ENCODE measurements around the gene GAL3ST3. TPM values are rescaled to one million over a fixed set of nuclear protein-coding genes. Genes with fewer than 3 reads are reported as not detected.
A peak's percentile ranks its signal among the peaks of the same experiment; 100 is the strongest.
"Not testable (repeated sequence)": the region's sequence is repeated elsewhere in the genome, so short reads cannot be mapped to it uniquely, and the experiment has no call there.

GAL3ST3 gene
- total RNA-seq, 1 experiment from 2014 or later = not detected

- DNase-seq (ENCODE audit: low read depth) = no peak
Measured at GRCh38 chr11:66013762-66014100, 35.2 kb downstream of the GAL3ST3 start.

- no peak for DNase-seq (ENCODE audit: low read depth)
Measured at GRCh38 chr11:66012946-66013761, 35.8 kb downstream of the GAL3ST3 start.

GRCh38 chr11:66012371-66012945 is 36.5 kb downstream of the GAL3ST3 start:
- no peak for DNase-seq (ENCODE audit: low read depth)

- no peak for DNase-seq (ENCODE audit: low read depth)
Measured at GRCh38 chr11:66011785-66012303, 37.1 kb downstream of the GAL3ST3 start, which contains the start of gene CST6. Gene CST6 (plus strand): TSS chr11:66012008. CDS start chr11:66012045, 37 bp downstream.

- no peak for DNase-seq (ENCODE audit: low read depth)
Measured at GRCh38 chr11:66011239-66011784, 37.6 kb downstream of the GAL3ST3 start.

GRCh38 chr11:66010036-66010435 is 38.9 kb downstream of the GAL3ST3 start:
- DNase-seq (ENCODE audit: low read depth) = not testable (repeated sequence)

GRCh38 chr11:66008468-66009101 is 40.4 kb downstream of the GAL3ST3 start:
- peak; percentile 96 for DNase-seq (ENCODE audit: low read depth)

GRCh38 chr11:66008095-66008467 is 40.9 kb downstream of the GAL3ST3 start:
- DNase-seq (ENCODE audit: low read depth) = no peak

GRCh38 chr11:66007201-66007634 is 41.7 kb downstream of the GAL3ST3 start:
- no peak for DNase-seq (ENCODE audit: low read depth)

GRCh38 chr11:66006891-66007176 is 42.1 kb downstream of the GAL3ST3 start:
- no peak for DNase-seq (ENCODE audit: low read depth)

- no peak for DNase-seq (ENCODE audit: low read depth)
Measured at GRCh38 chr11:66006134-66006890, 42.6 kb downstream of the GAL3ST3 start.

GRCh38 chr11:66004186-66004585 is 44.8 kb downstream of the GAL3ST3 start:
- DNase-seq (ENCODE audit: low read depth) = peak; percentile 63

- no peak for DNase-seq (ENCODE audit: low read depth)
Measured at GRCh38 chr11:66003291-66003690, 45.7 kb downstream of the GAL3ST3 start.

- DNase-seq (ENCODE audit: low read depth) = peak; percentile 61
Measured at GRCh38 chr11:66002648-66003225, 46.2 kb downstream of the GAL3ST3 start.

GRCh38 chr11:66001942-66002647 is 46.9 kb downstream of the GAL3ST3 start, which contains the start of the genes BANF1 and EIF1AD:
Gene BANF1 (plus strand): TSS chr11:66002503. CDS start chr11:66003251, 748 bp downstream.
Gene EIF1AD (minus strand): TSS chr11:66002157. CDS start chr11:66000389, 1,768 bp downstream.
- peak; percentile 99 for DNase-seq (ENCODE audit: low read depth)

GRCh38 chr11:65997286-65997685 is 51.7 kb downstream of the GAL3ST3 start:
- no peak for DNase-seq (ENCODE audit: low read depth)

- no peak for DNase-seq (ENCODE audit: low read depth)
Measured at GRCh38 chr11:65992056-65992455, 56.9 kb downstream of the GAL3ST3 start.
